ENCODE data around the gene FRMD4A. TPM values are rescaled to one million over a fixed set of nuclear protein-coding genes. Genes with fewer than 3 reads are reported as not detected.

Gene FRMD4A
- polyA plus RNA-seq, 1 donor (not counting 4 experiments of a cell fraction or from before 2014, with no cell fraction given), result 12.9 TPM

- no peaks in the 10 kb centered on the region for H3K79me2 ChIP-seq (ENCODE audit: control insufficient read depth, insufficient read depth, low read length)
- H3K9ac ChIP-seq (ENCODE audit: control insufficient read depth, extremely low read depth, insufficient read depth, low read length), result no peak overlapping the region
- H3K36me3 ChIP-seq (ENCODE audit: control insufficient read depth in 2 of 2, extremely low read depth in 1 of 2, insufficient read depth in 2 of 2, low read length in 2 of 2), result no peaks in the 10 kb centered on the region
- no peak overlapping the region for H3K4me3 ChIP-seq (ENCODE audit: control insufficient read depth in 2 of 3, extremely low read depth in 1 of 3, insufficient read depth in 2 of 3, low read depth in 1 of 3, low read length in 3 of 3)
- no peak overlapping the region for H3K4me2 ChIP-seq (ENCODE audit: control insufficient read depth, extremely low read depth, insufficient read depth, low read depth, low read length)
- peaks cover 14% of the 10 kb centered on the region for H3K27me3 ChIP-seq (ENCODE audit: control insufficient read depth, extremely low read depth, insufficient read depth, low read length)
- H3K9me3 ChIP-seq (ENCODE audit: control insufficient read depth, low read depth, low read length), result no peaks in the 10 kb centered on the region
- no peak overlapping the region for H3K27ac ChIP-seq (ENCODE audit: control insufficient read depth, insufficient read depth, low read length)
- H3K9me1 ChIP-seq (ENCODE audit: control insufficient read depth, extremely low read depth, insufficient read depth, low read length), result no peaks in the 10 kb centered on the region
- FAIRE-seq (no peak), DNase-seq (ENCODE audit: low read depth, low spot score) (no peak)
- no peaks in the 10 kb centered on the region for H3K4me1 ChIP-seq (ENCODE audit: control insufficient read depth, extremely low read depth, insufficient read depth, low read length)
- dilution Hi-C loops (cut with MboI; ENCODE audit: extremely low pct_ligation_motif_present, low sequenced_read_pairs), result no loop called here
- H4K20me1 ChIP-seq (ENCODE audit: control insufficient read depth, extremely low read depth, insufficient read depth, low read length), result no peaks in the 10 kb centered on the region
- no peak overlapping the region for H2AFZ ChIP-seq (ENCODE audit: control insufficient read depth, low read length)
- TF ChIP-seq EZH2 (IDR thresholded peaks at IDR 0.05; ENCODE audit: low read length), result no peak
- no peak for TF ChIP-seq CTCF (optimal IDR thresholded peaks at IDR 0.05 in 1 of 3, IDR thresholded peaks at IDR 0.05 in 1 of 3, conservative IDR thresholded peaks at IDR 0.05 in 1 of 3; ENCODE audit: extremely low read depth in 1 of 3, insufficient read depth in 2 of 3, low read length in 3 of 3)
These were observed 188.0 kb downstream of the FRMD4A start for GRCh38 chr10:14142606-14143250.

- DNase-seq (ENCODE audit: low read depth, low spot score) (no peak), FAIRE-seq (no peak)
- Histone ChIP-seq H3K4me1 (ENCODE audit: control insufficient read depth, extremely low read depth, insufficient read depth, low read length) (no peaks in the 10 kb centered on the region), H3K79me2 (ENCODE audit: control insufficient read depth, insufficient read depth, low read length) (no peaks in the 10 kb centered on the region), H3K4me2 (ENCODE audit: control insufficient read depth, extremely low read depth, insufficient read depth, low read depth, low read length) (no peak overlapping the region), H3K9ac (ENCODE audit: control insufficient read depth, extremely low read depth, insufficient read depth, low read length) (no peak overlapping the region), H2AFZ (ENCODE audit: control insufficient read depth, low read length) (no peak overlapping the region), H3K27ac (ENCODE audit: control insufficient read depth, insufficient read depth, low read length) (no peak overlapping the region), H3K9me1 (ENCODE audit: control insufficient read depth, extremely low read depth, insufficient read depth, low read length) (no peaks in the 10 kb centered on the region), H3K9me3 (ENCODE audit: control insufficient read depth, low read depth, low read length) (no peaks in the 10 kb centered on the region), H3K4me3 (ENCODE audit: control insufficient read depth in 2 of 3, extremely low read depth in 1 of 3, insufficient read depth in 2 of 3, low read depth in 1 of 3, low read length in 3 of 3) (no peak overlapping the region), H3K36me3 (ENCODE audit: control insufficient read depth in 2 of 2, extremely low read depth in 1 of 2, insufficient read depth in 2 of 2, low read length in 2 of 2) (no peaks in the 10 kb centered on the region), H4K20me1 (ENCODE audit: control insufficient read depth, extremely low read depth, insufficient read depth, low read length) (no peaks in the 10 kb centered on the region), H3K27me3 (ENCODE audit: control insufficient read depth, extremely low read depth, insufficient read depth, low read length) (peaks cover 14% of the 10 kb centered on the region)
- TF ChIP-seq CTCF (optimal IDR thresholded peaks at IDR 0.05 in 1 of 3, IDR thresholded peaks at IDR 0.05 in 1 of 3, conservative IDR thresholded peaks at IDR 0.05 in 1 of 3; ENCODE audit: extremely low read depth in 1 of 3, insufficient read depth in 2 of 3, low read length in 3 of 3) (no peak), EZH2 (IDR thresholded peaks at IDR 0.05; ENCODE audit: low read length) (no peak)
- dilution Hi-C loops (cut with MboI; ENCODE audit: extremely low pct_ligation_motif_present, low sequenced_read_pairs), result no loop called here
These were observed 189.4 kb downstream of the FRMD4A start for GRCh38 chr10:14141283-14141682.
